Psoas muscle (tissue), 8 donors: Measurements from ENCODE around the gene GCFC2. TPM values are rescaled to one million over a fixed set of nuclear protein-coding genes. Genes with fewer than 3 reads are reported as not detected.
"Not testable (repeated sequence)": the region's sequence is repeated elsewhere in the genome, so short reads cannot be mapped to it uniquely, and the experiment has no call there.

ENCODE experiments used
- ATAC-seq, 4 donors: fragments of 200-7000 bp; cut with Tn5 transposase; one replicate each; pipeline ENCODE4 v1.9.1; 2020; ENCODE audit warnings: moderate library complexity in 3 of 4, mild to moderate bottlenecking in 2 of 4
- DNase-seq, 2 donors: peaks; one replicate each; pipeline ENCODE4 v3.0.0-alpha.2; 2020
- H3K27ac ChIP-seq: fragments of 200-600 bp; one replicate; pipeline ENCODE4 v1.8.0; 2022
- H3K27me3 ChIP-seq, 3 donors: fragments of 200-600 bp in 1 of 3; one replicate each; pipeline versions ENCODE4 v1.6.1 to v1.8.0; 2013 to 2022; ENCODE audit warnings: low read length in 2 of 3, mild to moderate bottlenecking in 2 of 3, moderate library complexity in 1 of 3; ENCODE audit not compliant: insufficient read depth in 3 of 3
- H3K36me3 ChIP-seq, 2 donors: fragments of 200-600 bp in 1 of 2; one replicate each; pipeline versions ENCODE4 v1.6.1 to v1.8.0; 2013 to 2022; ENCODE audit warnings: low read depth in 1 of 2, mild to moderate bottlenecking in 1 of 2, moderate library complexity in 1 of 2; ENCODE audit not compliant: insufficient read depth in 1 of 2
- H3K4me1 ChIP-seq: fragments of 200-600 bp; one replicate; pipeline ENCODE4 v1.8.0; 2022
- H3K4me3 ChIP-seq: fragments of 200-600 bp; one replicate; pipeline ENCODE4 v1.8.0; 2022; ENCODE audit warnings: mild to moderate bottlenecking
- H3K9me3 ChIP-seq: fragments of 200-600 bp; one replicate; pipeline ENCODE4 v1.8.0; 2022
- WGBS, 3 donors: extraction: QIAGEN DNeasy Blood & Tissue Kit; methylation state at CpG; one replicate each; pipeline versions ENCODE4 v1.1.6 to v1.1.7; 2013; 5-methylcytosine and 5-hydroxymethylcytosine counted together
- intact Hi-C, 2 donors: fragments of 100-400 bp; cut with DNase I; formaldehyde crosslinking; loops; one replicate each; pipeline versions ENCODE4 v1.11.0 to v1.14.2; 2022
- polyA plus RNA-seq, 3 donors: library from polyadenylated mRNA; stranded (reverse); fragments of 200-250 nt; gene quantifications; one replicate each; pipeline ENCODE4 v1.2.3, GENCODE V29; 2013
- total RNA-seq, 4 donors: library from RNA; stranded (reverse); fragmentation: NEBNext Ultra II Directional in 2 of 4; extraction: Animal tissue kit (Norgen Biotek cat#: 25700) in 2 of 4; gene quantifications; one replicate each; pipeline versions ENCODE4 v1.2.1 to v1.2.4, GENCODE V29; 2021 to 2023
- TF ChIP-seq, protein P1 (sequence below): fragments of 200-600 bp; IDR thresholded peaks from one replicate; pipeline ENCODE4 v1.8.0; 2022; ENCODE audit warnings: antibody characterized with exemption
- donor health status: healthy with polysubstance abuse.
- donor health status: DM: no; HTN: no; CAD: no; lungs with moderate emphysema.
- donor health status: Bipolar disorder and iron deficiency.
- donor health status: healthy.
- donor health status: DM: yes; HTN: yes; CAD: no.
- donor health status: DM: no; HTN: no; CAD: no.
- donor health status: DM: no; HTN: no; CAD: no.
- donor health status: DM: yes; HTN: yes; CAD: no.

The GCFC2 gene
- total and polyA plus RNA-seq, 7 donors = 13.2 to 31.5 (median 20.2) TPM

DNA sequence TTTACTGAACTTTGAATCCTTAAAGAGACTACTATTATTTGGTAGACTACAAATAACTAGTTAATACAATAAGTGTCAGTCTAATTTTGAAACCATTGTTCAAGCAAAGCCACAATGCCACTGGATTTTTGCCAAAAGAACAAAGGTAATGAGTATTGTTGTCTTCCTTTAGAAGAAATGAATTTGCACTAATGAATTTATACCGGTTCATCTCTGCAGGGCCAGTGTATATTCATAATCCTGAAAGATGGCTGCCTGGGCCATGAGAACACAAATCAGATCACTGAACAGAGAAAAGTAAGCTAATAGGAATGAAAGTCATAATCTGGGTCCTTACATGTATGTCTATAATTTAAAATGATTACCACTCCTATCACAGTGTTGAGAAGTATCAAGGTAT lies 31.2 kb downstream of the GCFC2 start:
- Histone ChIP-seq H3K36me3 (peaks cover 0 to 53% of the 10 kb centered on the region in 2 donors), H3K9me3 (no peaks in the 10 kb centered on the region), H3K4me3 (no peak overlapping the region), H3K27ac (no peak overlapping the region), H3K4me1 (peaks cover 27% of the 10 kb centered on the region), H3K27me3 (no peaks in the 10 kb centered on the region)
- DNase-seq (no peak), ATAC-seq (no peak)
- 62 to 83% (median 80%) methylated on average over 1 of the region's 1 CpG for WGBS, 3 donors
- TF ChIP-seq, protein P1, sequence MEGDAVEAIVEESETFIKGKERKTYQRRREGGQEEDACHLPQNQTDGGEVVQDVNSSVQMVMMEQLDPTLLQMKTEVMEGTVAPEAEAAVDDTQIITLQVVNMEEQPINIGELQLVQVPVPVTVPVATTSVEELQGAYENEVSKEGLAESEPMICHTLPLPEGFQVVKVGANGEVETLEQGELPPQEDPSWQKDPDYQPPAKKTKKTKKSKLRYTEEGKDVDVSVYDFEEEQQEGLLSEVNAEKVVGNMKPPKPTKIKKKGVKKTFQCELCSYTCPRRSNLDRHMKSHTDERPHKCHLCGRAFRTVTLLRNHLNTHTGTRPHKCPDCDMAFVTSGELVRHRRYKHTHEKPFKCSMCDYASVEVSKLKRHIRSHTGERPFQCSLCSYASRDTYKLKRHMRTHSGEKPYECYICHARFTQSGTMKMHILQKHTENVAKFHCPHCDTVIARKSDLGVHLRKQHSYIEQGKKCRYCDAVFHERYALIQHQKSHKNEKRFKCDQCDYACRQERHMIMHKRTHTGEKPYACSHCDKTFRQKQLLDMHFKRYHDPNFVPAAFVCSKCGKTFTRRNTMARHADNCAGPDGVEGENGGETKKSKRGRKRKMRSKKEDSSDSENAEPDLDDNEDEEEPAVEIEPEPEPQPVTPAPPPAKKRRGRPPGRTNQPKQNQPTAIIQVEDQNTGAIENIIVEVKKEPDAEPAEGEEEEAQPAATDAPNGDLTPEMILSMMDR = no peak
- intact Hi-C loops = loop anchor here in 1 of 2 donors (5.0 kb wide), 1 partner anchor 37 kb away; no protein-coding TSS in a partner anchor

DNA sequence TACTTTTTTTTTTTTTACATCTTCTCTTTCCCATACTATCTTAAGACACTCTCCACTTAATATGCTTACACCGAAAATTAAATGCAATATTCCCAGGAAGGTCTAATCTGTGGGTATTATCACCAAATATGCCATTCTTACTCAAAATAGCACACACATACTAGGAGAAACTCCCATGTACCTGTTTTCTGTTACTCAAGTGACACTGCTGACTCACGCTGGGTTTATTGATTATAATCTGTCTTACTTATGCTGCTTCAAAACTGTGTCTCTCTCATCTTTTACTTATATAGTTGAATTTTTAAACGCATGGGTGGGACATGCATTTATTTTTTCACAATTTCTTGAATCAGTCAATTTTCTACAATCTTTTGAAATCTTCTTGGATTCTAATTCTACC lies 34.3 kb downstream of the GCFC2 start:
- H3K27ac ChIP-seq = peak overlapping the region; percentile 81
- H3K4me1 ChIP-seq = peaks cover 33% of the 10 kb centered on the region
- no peak for DNase-seq
- 75 to 85% (median 82%) methylated on average over 3 of the region's 3 CpGs for WGBS, 3 donors
- H3K27me3 ChIP-seq = no peaks in the 10 kb centered on the region
- TF ChIP-seq, protein P1 = no peak
- intact Hi-C loops = loop anchor here in 1 of 2 donors (5.0 kb wide), 1 partner anchor 34 kb away; no protein-coding TSS in a partner anchor
- peaks cover 2 to 51% of the 10 kb centered on the region in 2 donors for H3K36me3 ChIP-seq
- peak in 1 of 4 donors; percentile 6 for ATAC-seq
- no peak overlapping the region for H3K4me3 ChIP-seq
- H3K9me3 ChIP-seq = no peaks in the 10 kb centered on the region

DNA sequence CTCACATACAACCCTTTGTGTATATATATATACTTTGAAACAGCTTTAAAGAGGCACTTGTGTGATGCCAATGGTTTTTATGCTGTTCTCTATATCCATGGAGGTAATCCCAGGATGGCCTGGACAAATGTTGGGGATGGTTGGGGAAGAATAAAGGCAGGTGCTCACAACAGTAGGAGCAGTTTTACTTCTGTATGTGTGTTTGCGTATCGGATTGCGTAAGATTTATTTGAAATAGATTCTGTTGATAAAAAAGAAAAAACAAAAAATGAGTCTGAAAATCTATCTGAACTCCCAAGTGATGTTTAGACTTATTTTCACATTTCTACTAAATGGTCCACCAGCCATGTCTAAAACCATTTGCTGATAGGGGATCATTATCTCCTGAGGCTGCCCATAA lies 34.8 kb downstream of the GCFC2 start:
- intact Hi-C loops = loop anchor here in 1 of 2 donors (5.0 kb wide), 1 partner anchor 34 kb away; no protein-coding TSS in a partner anchor
- H3K36me3 ChIP-seq = peaks cover 2 to 51% of the 10 kb centered on the region in 2 donors
- WGBS, 3 donors = 64 to 88% (median 68%) methylated on average over 3 of the region's 3 CpGs
- ATAC-seq (peak; percentile 23 to 49 (median 27)), DNase-seq (no peak)
- no peaks in the 10 kb centered on the region for H3K9me3 ChIP-seq
- no peak overlapping the region for H3K4me3 ChIP-seq
- peaks cover 33% of the 10 kb centered on the region for H3K4me1 ChIP-seq
- TF ChIP-seq, protein P1 = no peak
- no peaks in the 10 kb centered on the region for H3K27me3 ChIP-seq
- H3K27ac ChIP-seq = peak overlapping the region; percentile 81

DNA sequence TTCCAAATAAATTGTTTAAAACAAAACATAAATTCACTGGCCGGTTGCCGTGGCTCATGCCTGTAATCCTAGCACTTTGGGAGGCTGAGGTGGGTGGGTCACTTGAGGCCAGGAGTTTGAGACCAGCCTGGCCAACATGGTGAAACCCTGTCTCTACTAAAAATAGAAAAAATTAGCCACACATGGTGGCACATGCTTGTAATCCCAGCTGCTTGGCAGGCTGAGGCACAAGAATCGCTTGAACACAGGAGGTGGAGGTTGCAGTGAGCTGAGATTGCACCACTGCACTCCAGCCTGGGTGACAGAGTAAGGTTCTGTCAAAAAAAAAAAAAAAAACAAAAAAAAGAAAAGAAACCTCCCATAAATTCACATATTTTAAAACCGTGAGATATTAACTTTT lies 35.3 kb downstream of the GCFC2 start:
- peaks cover 33% of the 10 kb centered on the region for H3K4me1 ChIP-seq
- ATAC-seq = peak; percentile 81 to 88 (median 84)

DNA sequence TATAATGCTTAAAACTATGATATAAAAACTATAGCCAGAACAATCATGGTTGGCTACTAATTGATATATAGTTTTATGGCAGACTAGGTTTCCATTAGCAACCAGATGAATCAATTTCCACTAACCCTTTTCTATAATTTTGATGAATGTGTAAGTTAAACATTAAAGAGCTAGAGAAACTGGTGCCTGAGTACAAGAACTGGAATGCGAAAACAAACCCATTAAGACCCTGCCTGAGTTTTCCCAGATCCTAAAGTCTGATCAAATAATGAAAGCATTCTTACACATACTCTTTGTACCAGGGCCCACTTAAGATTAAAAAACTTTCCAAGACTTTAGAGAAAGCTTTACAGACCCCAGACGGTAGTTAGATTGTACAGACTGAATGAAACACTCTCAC lies 42.8 kb downstream of the GCFC2 start:
- no peaks in the 10 kb centered on the region for H3K4me1 ChIP-seq
- H3K27me3 ChIP-seq = no peaks in the 10 kb centered on the region
- no peak for ATAC-seq
- no peak for DNase-seq
- peaks cover 2 to 93% of the 10 kb centered on the region in 2 donors for H3K36me3 ChIP-seq
- TF ChIP-seq, protein P1 = no peak
- H3K9me3 ChIP-seq = no peaks in the 10 kb centered on the region
- WGBS, 3 donors = 87 to 94% (median 93%) methylated on average over 2 of the region's 2 CpGs
- H3K27ac ChIP-seq = no peak overlapping the region
- intact Hi-C loops = no loop called here
- H3K4me3 ChIP-seq = no peak overlapping the region

More for the DNA sequence above, 35.3 kb downstream of the GCFC2 start:
- H3K4me3 ChIP-seq, H3K27me3 ChIP-seq, H3K9me3 ChIP-seq: not testable (repeated sequence)
- H3K27ac ChIP-seq = peak overlapping the region; percentile 81
- DNase-seq = peak; percentile 44 to 80
- 13 to 36% (median 28%) methylated on average over 4 of the region's 4 CpGs for WGBS, 3 donors
- peaks cover 2 to 51% of the 10 kb centered on the region in 2 donors for H3K36me3 ChIP-seq
- intact Hi-C loops = loop anchor here in 1 of 2 donors (5.0 kb wide), 1 partner anchor 33 kb away; no protein-coding TSS in a partner anchor
